ENCODE data around the gene IBTK.

DNA sequence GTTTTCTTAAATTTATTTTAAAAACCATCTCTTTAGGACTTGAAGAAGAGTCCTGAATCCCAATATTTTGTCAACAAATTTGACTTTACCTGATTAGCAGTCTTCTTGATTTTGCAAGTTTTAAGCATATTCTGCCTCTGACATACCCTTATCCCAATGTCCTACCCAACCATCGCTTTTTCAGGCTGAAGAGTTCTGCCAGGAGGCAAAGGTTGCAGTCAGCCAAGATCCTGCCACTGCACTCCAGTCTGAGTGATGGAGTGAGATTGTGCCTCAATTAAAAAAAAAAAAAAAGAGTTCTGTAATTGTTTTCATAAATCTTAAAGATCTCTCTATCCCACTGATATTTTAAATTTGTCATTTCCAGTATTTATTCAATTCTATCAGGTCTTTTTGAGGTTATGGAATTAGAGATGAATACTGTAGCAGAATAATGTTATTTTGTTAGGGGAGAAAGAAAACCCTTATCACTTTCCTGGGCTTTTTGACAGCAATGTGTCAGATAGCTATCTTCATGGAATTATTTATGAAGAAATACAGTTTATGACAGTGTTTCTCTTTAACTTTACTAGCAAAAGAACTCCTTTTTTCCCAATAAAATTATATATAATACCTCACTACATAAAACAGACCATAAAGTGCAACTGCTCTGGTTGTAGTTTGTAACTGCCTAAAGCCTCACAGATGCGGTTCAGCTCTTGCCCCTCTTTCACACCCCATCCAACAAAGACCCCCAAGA, 78.2 kb downstream of the IBTK start:
- TF ChIP-seq, protein P1, sequence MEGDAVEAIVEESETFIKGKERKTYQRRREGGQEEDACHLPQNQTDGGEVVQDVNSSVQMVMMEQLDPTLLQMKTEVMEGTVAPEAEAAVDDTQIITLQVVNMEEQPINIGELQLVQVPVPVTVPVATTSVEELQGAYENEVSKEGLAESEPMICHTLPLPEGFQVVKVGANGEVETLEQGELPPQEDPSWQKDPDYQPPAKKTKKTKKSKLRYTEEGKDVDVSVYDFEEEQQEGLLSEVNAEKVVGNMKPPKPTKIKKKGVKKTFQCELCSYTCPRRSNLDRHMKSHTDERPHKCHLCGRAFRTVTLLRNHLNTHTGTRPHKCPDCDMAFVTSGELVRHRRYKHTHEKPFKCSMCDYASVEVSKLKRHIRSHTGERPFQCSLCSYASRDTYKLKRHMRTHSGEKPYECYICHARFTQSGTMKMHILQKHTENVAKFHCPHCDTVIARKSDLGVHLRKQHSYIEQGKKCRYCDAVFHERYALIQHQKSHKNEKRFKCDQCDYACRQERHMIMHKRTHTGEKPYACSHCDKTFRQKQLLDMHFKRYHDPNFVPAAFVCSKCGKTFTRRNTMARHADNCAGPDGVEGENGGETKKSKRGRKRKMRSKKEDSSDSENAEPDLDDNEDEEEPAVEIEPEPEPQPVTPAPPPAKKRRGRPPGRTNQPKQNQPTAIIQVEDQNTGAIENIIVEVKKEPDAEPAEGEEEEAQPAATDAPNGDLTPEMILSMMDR (conservative IDR thresholded peaks at IDR 0.05) = no peak
- TF ChIP-seq EZH2 (IDR thresholded peaks at IDR 0.05; ENCODE audit: low read depth) = no peak
